Mammary epithelial cell (primary cell): ENCODE results near the gene ZNRF1.

Experiments
- EZH2 ChIP-seq: IDR thresholded peaks from 2 replicates; pipeline ENCODE4 v1.6.1; 2012; ENCODE audit warnings: low read length, inconsistent platforms, borderline replicate concordance
- TF ChIP-seq, protein P1 (sequence below), 2 donors: IDR thresholded peaks in 1 of 2; conservative IDR thresholded peaks in 1 of 2; 2 replicates each; pipeline ENCODE4 v1.5.1; 2011 to 2012; ENCODE audit warnings: inconsistent platforms in 2 of 2, low read length in 2 of 2, mild to moderate bottlenecking in 2 of 2, control low read depth in 1 of 2, low read depth in 1 of 2; ENCODE audit not compliant: insufficient read depth in 1 of 2; ENCODE audit errors: extremely low read depth in 1 of 2

- TF ChIP-seq, protein P1, sequence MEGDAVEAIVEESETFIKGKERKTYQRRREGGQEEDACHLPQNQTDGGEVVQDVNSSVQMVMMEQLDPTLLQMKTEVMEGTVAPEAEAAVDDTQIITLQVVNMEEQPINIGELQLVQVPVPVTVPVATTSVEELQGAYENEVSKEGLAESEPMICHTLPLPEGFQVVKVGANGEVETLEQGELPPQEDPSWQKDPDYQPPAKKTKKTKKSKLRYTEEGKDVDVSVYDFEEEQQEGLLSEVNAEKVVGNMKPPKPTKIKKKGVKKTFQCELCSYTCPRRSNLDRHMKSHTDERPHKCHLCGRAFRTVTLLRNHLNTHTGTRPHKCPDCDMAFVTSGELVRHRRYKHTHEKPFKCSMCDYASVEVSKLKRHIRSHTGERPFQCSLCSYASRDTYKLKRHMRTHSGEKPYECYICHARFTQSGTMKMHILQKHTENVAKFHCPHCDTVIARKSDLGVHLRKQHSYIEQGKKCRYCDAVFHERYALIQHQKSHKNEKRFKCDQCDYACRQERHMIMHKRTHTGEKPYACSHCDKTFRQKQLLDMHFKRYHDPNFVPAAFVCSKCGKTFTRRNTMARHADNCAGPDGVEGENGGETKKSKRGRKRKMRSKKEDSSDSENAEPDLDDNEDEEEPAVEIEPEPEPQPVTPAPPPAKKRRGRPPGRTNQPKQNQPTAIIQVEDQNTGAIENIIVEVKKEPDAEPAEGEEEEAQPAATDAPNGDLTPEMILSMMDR (conservative IDR thresholded peaks at IDR 0.05 in 1 of 2, IDR thresholded peaks at IDR 0.05 in 1 of 2; ENCODE audit: extremely low read depth in 1 of 2, insufficient read depth in 1 of 2, low read depth in 1 of 2, low read length in 2 of 2) = no peak
- TF ChIP-seq EZH2 = no peak
These were observed 90.8 kb downstream of the ZNRF1 start for GRCh38 chr16:75089486-75090202.
